Breast epithelium (tissue), 3 donors: Measurements from ENCODE around the gene COG2.

Experiments used
- CTCF ChIP-seq, 3 donors: fragments of 450-650 bp; IDR thresholded peaks; one replicate each; pipeline ENCODE4 v1.5.1; 2016 to 2017; ENCODE audit warnings: antibody characterized with exemption in 3 of 3, mild to moderate bottlenecking in 3 of 3, moderate library complexity in 3 of 3
- POLR2A ChIP-seq: fragments of 450-650 bp; IDR thresholded peaks from one replicate; pipeline ENCODE4 v1.6.1; 2016; ENCODE audit warnings: antibody characterized with exemption, mild to moderate bottlenecking, moderate library complexity

GRCh38 chr1:230651235-230651634 lies 9.0 kb downstream of the COG2 start:
- TF ChIP-seq CTCF (IDR thresholded peaks at IDR 0.05) (no peak), POLR2A (no peak)
